Uterus (tissue), 4 donors: Measurements from ENCODE around the gene EIPR1. TPM values are rescaled to one million over a fixed set of nuclear protein-coding genes. Genes with fewer than 3 reads are reported as not detected.

Experiments used
- DNase-seq, 2 donors: peaks; one replicate each; pipeline ENCODE4 v3.0.0-alpha.2; 2019 to 2020
- H3K27ac ChIP-seq, 2 donors: fragments of 200-600 bp; sonication (generic); 1 replicate in 1 of 2; 2 replicates in 1 of 2; pipeline ENCODE4 v1.5.1; 2016 to 2018
- H3K27me3 ChIP-seq, 2 donors: fragments of 200-600 bp; sonication (generic); one replicate each; pipeline ENCODE4 v1.5.1; 2018 to 2019; ENCODE audit warnings: control low read depth in 1 of 2
- H3K36me3 ChIP-seq, 2 donors: fragments of 200-600 bp; sonication (generic); one replicate each; pipeline ENCODE4 v1.5.1; 2019; ENCODE audit warnings: control low read depth in 1 of 2
- H3K4me1 ChIP-seq, 2 donors: fragments of 200-600 bp; sonication (generic); one replicate each; pipeline ENCODE4 v1.5.1; 2018 to 2019; ENCODE audit warnings: control low read depth in 1 of 2
- H3K4me3 ChIP-seq, 2 donors: fragments of 200-600 bp; sonication (generic); 1 replicate in 1 of 2; 2 replicates in 1 of 2; pipeline ENCODE4 v1.5.1; 2018 to 2019; ENCODE audit warnings: mild to moderate bottlenecking in 1 of 2
- H3K9me3 ChIP-seq, 2 donors: fragments of 200-600 bp; sonication (generic); one replicate each; pipeline ENCODE4 v1.5.1; 2019; ENCODE audit warnings: control low read depth in 1 of 2
- CTCF ChIP-seq, 4 experiments: fragments of 200-600 bp in 2 of 4; fragments of 450-650 bp in 2 of 4; sonication (generic) in 2 of 4; IDR thresholded peaks; one replicate each; pipeline ENCODE4 v1.5.1; 2016 to 2019; ENCODE audit warnings: antibody characterized with exemption in 4 of 4, mild to moderate bottlenecking in 2 of 4, moderate library complexity in 1 of 4
- POLR2A ChIP-seq, 2 donors: fragments of 450-650 bp; IDR thresholded peaks; one replicate each; pipeline ENCODE4 v1.6.1; 2016; ENCODE audit warnings: antibody characterized with exemption in 2 of 2, mild to moderate bottlenecking in 1 of 2, moderate library complexity in 1 of 2
- intact Hi-C: fragments of 100-400 bp; cut with DNase I; formaldehyde crosslinking; loops from one replicate; pipeline ENCODE4 v1.15.1; 2023; ENCODE audit warnings: low total_unique reads
- total RNA-seq, 4 donors: library from RNA; depleted of rRNA in 3 of 4; stranded (reverse); fragments of >200 nt in 3 of 4; gene quantifications; one replicate each; pipeline versions ENCODE4 v1.1.0 to v1.2.4, GENCODE V29; 2014 to 2023
- donor health status: DM: yes; HTN: yes; CAD: no.

EIPR1 gene
- total RNA-seq, 4 donors from 2014 or later = 0.59 to 28.9 (median 20.4) TPM

- Histone ChIP-seq H3K4me1 (no peaks in the 10 kb centered on the region), H3K27me3 (no peaks in the 10 kb centered on the region), H3K36me3 (no peaks in the 10 kb centered on the region), H3K27ac (no peak overlapping the region), H3K9me3 (no peaks in the 10 kb centered on the region), H3K4me3 (no peak overlapping the region)
- intact Hi-C loops = no loop called here
- no peak for DNase-seq
- TF ChIP-seq CTCF (IDR thresholded peaks at IDR 0.05) = no peak
- no peak for TF ChIP-seq POLR2A (IDR thresholded peaks at IDR 0.05)
These were observed 52.0 kb downstream of the EIPR1 start for GRCh38 chr2:3325458-3326181.

- Histone ChIP-seq H3K27ac (no peak overlapping the region), H3K4me3 (no peak overlapping the region), H3K27me3 (no peaks in the 10 kb centered on the region), H3K9me3 (no peaks in the 10 kb centered on the region), H3K36me3 (no peaks in the 10 kb centered on the region), H3K4me1 (no peaks in the 10 kb centered on the region)
- TF ChIP-seq POLR2A (IDR thresholded peaks at IDR 0.05) = no peak
- intact Hi-C loops = no loop called here
- no peak for DNase-seq
These were observed 53.0 kb downstream of the EIPR1 start for GRCh38 chr2:3324404-3325281.

- no peaks in the 10 kb centered on the region for H3K4me1 ChIP-seq
- intact Hi-C loops = no loop called here
- TF ChIP-seq POLR2A (IDR thresholded peaks at IDR 0.05) = no peak
- TF ChIP-seq CTCF (IDR thresholded peaks at IDR 0.05) = no peak
- H3K27me3 ChIP-seq = no peaks in the 10 kb centered on the region
- H3K9me3 ChIP-seq = no peaks in the 10 kb centered on the region
- H3K4me3 ChIP-seq = no peak overlapping the region
- no peak overlapping the region for H3K27ac ChIP-seq
- H3K36me3 ChIP-seq = no peaks in the 10 kb centered on the region
- no peak for DNase-seq
These were observed 53.6 kb downstream of the EIPR1 start for GRCh38 chr2:3324036-3324386.

- H3K4me1 ChIP-seq = no peaks in the 10 kb centered on the region
- DNase-seq = no peak
- no peaks in the 10 kb centered on the region for H3K36me3 ChIP-seq
- H3K27me3 ChIP-seq = no peaks in the 10 kb centered on the region
- TF ChIP-seq CTCF (IDR thresholded peaks at IDR 0.05) = no peak
- no peak for TF ChIP-seq POLR2A (IDR thresholded peaks at IDR 0.05)
- no peaks in the 10 kb centered on the region for H3K9me3 ChIP-seq
- no peak overlapping the region for H3K4me3 ChIP-seq
- intact Hi-C loops = no loop called here
- no peak overlapping the region for H3K27ac ChIP-seq
These were observed 54.1 kb downstream of the EIPR1 start for GRCh38 chr2:3323360-3324035.

- intact Hi-C loops = no loop called here
- no peak for DNase-seq
- Histone ChIP-seq H3K4me1 (no peaks in the 10 kb centered on the region), H3K9me3 (no peaks in the 10 kb centered on the region), H3K36me3 (no peaks in the 10 kb centered on the region), H3K27me3 (no peaks in the 10 kb centered on the region), H3K27ac (no peak overlapping the region), H3K4me3 (no peak overlapping the region)
- TF ChIP-seq POLR2A (IDR thresholded peaks at IDR 0.05) (no peak), CTCF (IDR thresholded peaks at IDR 0.05) (no peak)
These were observed 55.2 kb downstream of the EIPR1 start for GRCh38 chr2:3322311-3322970.
